HepG2 (cell line): ENCODE results near the gene RERE. TPM values are rescaled to one million over a fixed set of nuclear protein-coding genes. Genes with fewer than 3 reads are reported as not detected.

Experiments used
- ATAC-seq: fragments of 200-7000 bp; cut with Tn5 transposase; 3 replicates; pipeline ENCODE4 v1.9.1; 2020; ENCODE audit warnings: mild to moderate bottlenecking, moderate library complexity
- BruUV-seq: library from RNA; stranded (reverse); fragments of 400-500 nt; replicated peaks from 2 replicates; lab custom pipeline; 2021; lab: Mats Ljungman, UMichigan
- CTCF ChIA-PET: fragments of 300-600 bp; formaldehyde crosslinking; extraction: SDS; loops from one replicate; lab custom pipeline; 2021; ENCODE audit warnings: low total read pairs, inconsistent platforms, low intra/inter-chr PET ratio; lab: Yijun Ruan, JAX
- POLR2A ChIA-PET: fragments of 350-600 bp; sonication (Branson Sonifier 250); formaldehyde crosslinking; loops from one replicate; lab custom pipeline; 2020; ENCODE audit warnings: antibody characterized with exemption, inconsistent platforms; lab: Yijun Ruan, JAX
- DNase-seq: peaks from one replicate; pipeline ENCODE4 v3.0.0-alpha.2; 2015; ENCODE audit warnings: low spot score
- FAIRE-seq: peaks from 3 replicates; lab custom pipeline; 2011; peaks lifted over from hg19 to GRCh38; lab: Jason Lieb, UNC
- H2AFZ ChIP-seq: one replicate; pipeline ENCODE4 v1.6.1; 2011; ENCODE audit warnings: low read length, inconsistent platforms
- H3K27ac ChIP-seq: fragments of 300-600 bp; 3 replicates; pipeline ENCODE4 v1.8.0; 2011; ENCODE audit warnings: mixed run types, mild to moderate bottlenecking, mixed read lengths, low read length, inconsistent platforms; ENCODE audit not compliant: insufficient read depth; ENCODE audit errors: extremely low read length
- H3K27me3 ChIP-seq, 2 experiments: fragments of 200-600 bp in 1 of 2; 2 replicates in 1 of 2; 3 replicates in 1 of 2; pipeline versions ENCODE4 v1.6.0 to v1.8.0; 2011; ENCODE audit warnings: low read length in 2 of 2, mild to moderate bottlenecking in 2 of 2, moderate library complexity in 2 of 2, inconsistent platforms in 1 of 2; ENCODE audit not compliant: insufficient read depth in 2 of 2, control insufficient read depth in 1 of 2
- H3K36me3 ChIP-seq, 2 experiments: fragments of 200-600 bp in 1 of 2; replicated peaks in 1 of 2; 2 replicates in 1 of 2; 3 replicates in 1 of 2; pipeline versions ENCODE4 v1.5.1 to v1.8.0; 2011; ENCODE audit warnings: low read length in 2 of 2, inconsistent platforms in 1 of 2; ENCODE audit not compliant: insufficient read depth in 2 of 2, control insufficient read depth in 1 of 2
- H3K4me1 ChIP-seq: 2 replicates; pipeline ENCODE4 v1.5.1; 2012; ENCODE audit warnings: low read length, inconsistent platforms; ENCODE audit not compliant: insufficient read depth
- H3K4me2 ChIP-seq: 2 replicates; pipeline ENCODE4 v1.6.0; 2011; ENCODE audit warnings: low read depth, low read length, inconsistent platforms
- H3K4me3 ChIP-seq, 3 experiments: fragments of 200-600 bp in 1 of 3; sonication (generic), shearing (Covaris generic) in 1 of 3; replicated peaks in 1 of 3; 2 replicates each; pipeline ENCODE4 v1.5.1; 2011 to 2016; ENCODE audit warnings: low read length in 3 of 3, inconsistent platforms in 2 of 3, low read depth in 2 of 3, mild to moderate bottlenecking in 2 of 3, control low read depth in 1 of 3, mixed read lengths in 1 of 3; ENCODE audit not compliant: insufficient read depth in 1 of 3
- H3K79me2 ChIP-seq: one replicate; pipeline ENCODE4 v1.6.1; 2011; ENCODE audit warnings: low read length, inconsistent platforms; ENCODE audit not compliant: insufficient read depth
- H3K9ac ChIP-seq: 2 replicates; pipeline ENCODE4 v1.6.0; 2011; ENCODE audit warnings: mild to moderate bottlenecking, low read depth, low read length, inconsistent platforms; ENCODE audit not compliant: insufficient read depth
- H3K9me3 ChIP-seq: 2 replicates; pipeline ENCODE4 v1.5.1; 2012; ENCODE audit warnings: mild to moderate bottlenecking, low read length
- H4K20me1 ChIP-seq: 2 replicates; pipeline ENCODE4 v1.6.0; 2011; ENCODE audit warnings: inconsistent platforms, mild to moderate bottlenecking, low read length, moderate library complexity; ENCODE audit not compliant: insufficient read depth
- EHMT2 ChIP-seq: fragments of 200-600 bp; sonication (generic); IDR thresholded peaks from 2 replicates; pipeline ENCODE4 v1.7.0; 2017; ENCODE audit warnings: antibody characterized with exemption, low read depth, low read length, borderline replicate concordance
- KDM2A ChIP-seq: sonication (generic); formaldehyde crosslinking; IDR thresholded peaks from 2 replicates; pipeline ENCODE4 v1.4.0; 2020; ENCODE audit warnings: low read depth, missing genetic modification reagents, borderline replicate concordance
- RBM22 ChIP-seq: fragments of 200-400 bp; formaldehyde crosslinking; optimal IDR thresholded peaks from 2 replicates; pipeline ENCODE3; 2017; ENCODE audit warnings: mild to moderate bottlenecking, low read length, moderate library complexity
- RFX1 ChIP-seq: fragments of 450-650 bp; IDR thresholded peaks from 2 replicates; pipeline ENCODE4 v1.6.1; 2017
- RNF2 ChIP-seq: fragments of 450-650 bp; conservative IDR thresholded peaks from 2 replicates; pipeline ENCODE4 v1.6.1; 2016; ENCODE audit warnings: low read depth
- SAP130 ChIP-seq: IDR thresholded peaks from 2 replicates; pipeline ENCODE4 v1.6.1; 2016; ENCODE audit warnings: low read depth
- SNRNP70 ChIP-seq: fragments of 200-400 bp; formaldehyde crosslinking; IDR thresholded peaks from 2 replicates; pipeline ENCODE4 v1.6.1; 2017; ENCODE audit warnings: mild to moderate bottlenecking, low read depth, low read length, moderate library complexity
- ZNF792 ChIP-seq: IDR thresholded peaks from 2 replicates; pipeline ENCODE4 v1.6.1; 2016
- ZNF83 ChIP-seq: sonication (generic); formaldehyde crosslinking; IDR thresholded peaks from 2 replicates; pipeline ENCODE4 v1.4.0; 2020; ENCODE audit warnings: missing genetic modification reagents, mild to moderate bottlenecking, borderline replicate concordance
- WGBS: methylation state at CpG from one replicate; pipeline ENCODE4 v1.1.6; 2017; ENCODE audit warnings: low lambda C conversion rate; 5-methylcytosine and 5-hydroxymethylcytosine counted together
- in situ Hi-C: cut with HindIII; loops from 2 replicates; pipeline ENCODE4 v1.10.0; 2017; ENCODE audit warnings: low pct_unique_long_range_greater_than_20kb; ENCODE audit not compliant: extremely low pct_ligation_motif_present
- intact Hi-C: fragments of 100-400 bp; cut with micrococcal nuclease; formaldehyde crosslinking; loops from one replicate; pipeline ENCODE4 v1.10.0; 2022; ENCODE audit not compliant: unreplicated experiment
- polyA plus RNA-seq, 8 experiments: library from polyadenylated mRNA; depleted of rRNA in 3 of 8; stranded (reverse) in 7 of 8; unstranded in 1 of 8; fragments of >200 nt; fragmentation: Illumina TruSeq in 4 of 8; extraction: Trizol in 4 of 8; gene quantifications; 2 replicates each; pipeline versions ENCODE4 v1.2.1 to v1.2.3, GENCODE V29; 2011 to 2016; ENCODE audit warnings: low read depth in 4 of 8, missing spikeins in 1 of 8, mixed read lengths in 1 of 8; ENCODE audit not compliant: insufficient read depth in 1 of 8
- total RNA-seq, 5 experiments: library from RNA; depleted of rRNA; stranded (reverse); fragments of >200 nt; fragmentation: Illumina TruSeq; extraction: Trizol; gene quantifications; 2 replicates each; pipeline ENCODE4 v1.2.3, GENCODE V29; 2016; ENCODE audit warnings: low read depth in 1 of 5
- TF ChIP-seq, protein P1 (sequence below): sonication (generic); formaldehyde crosslinking; IDR thresholded peaks from 2 replicates; pipeline ENCODE4 v1.4.0; 2020; ENCODE audit warnings: missing genetic modification reagents, borderline replicate concordance

The RERE gene
- total and polyA plus RNA-seq, 2 of the 13 experiments (the other 11 are each of a cell fraction or from before 2014, with no cell fraction given): 18.3 to 21.9 TPM

DNA sequence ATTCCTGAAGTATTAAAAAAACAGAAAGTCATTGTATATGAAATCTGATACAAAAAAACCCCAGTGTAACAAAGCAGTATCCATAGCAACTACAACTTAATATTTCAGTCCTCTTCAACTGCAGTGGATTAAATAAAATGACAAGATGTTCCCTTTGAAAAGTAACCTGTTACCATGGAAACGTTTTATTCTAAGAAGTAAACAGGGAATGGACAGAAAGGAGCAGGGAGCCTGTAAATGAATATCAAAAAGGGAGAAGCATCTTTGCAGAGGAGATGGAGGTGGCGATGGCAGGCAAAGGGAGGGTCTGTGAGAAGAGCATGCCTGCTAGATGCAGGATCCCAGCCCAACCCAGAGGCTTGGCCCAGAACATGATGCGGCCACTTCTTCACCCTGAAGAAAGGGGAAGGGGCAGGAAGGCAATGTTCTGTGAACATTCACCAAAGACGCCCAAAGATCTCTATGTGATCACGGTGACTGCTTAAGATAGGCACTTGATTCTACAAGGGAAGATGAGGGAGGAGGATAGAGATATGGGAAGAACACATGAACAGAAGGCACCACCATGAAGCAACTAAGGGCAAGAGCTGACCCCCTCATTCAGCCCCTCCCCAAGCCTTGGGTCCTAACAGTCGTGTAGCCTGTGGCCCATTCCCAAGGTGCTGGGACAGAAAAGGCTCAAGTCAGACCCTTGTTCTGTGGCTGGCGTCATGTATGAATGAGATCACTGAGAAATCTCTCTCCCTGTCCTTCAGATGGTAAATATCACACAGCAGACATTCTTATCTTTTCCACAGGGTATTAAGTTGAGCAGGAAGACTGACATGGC, 299.6 kb downstream of the RERE start:
- ChIA-PET CTCF (no interaction called here), POLR2A (no interaction called here)
- peaks cover 11% of the 10 kb centered on the region; the same call in 1 of the 2 replicates for H4K20me1 ChIP-seq
- no peaks in the 10 kb centered on the region for H3K27me3 ChIP-seq
- intact Hi-C loops: no loop called here
- 94% methylated on average over 7 of the region's 7 CpGs for WGBS
- H3K79me2 ChIP-seq: peaks cover 33% of the 10 kb centered on the region
- ATAC-seq (no peak), FAIRE-seq (no peak), DNase-seq (no peak)
- no TSS peak for BruUV-seq
- H3K36me3 ChIP-seq: peaks cover 12 to 30% of the 10 kb centered on the region in 2 experiments; a peak in 4 of 5 replicates
- H3K9me3 ChIP-seq: no peaks in the 10 kb centered on the region
- H2AFZ ChIP-seq: no peak overlapping the region
- no peak overlapping the region for H3K27ac ChIP-seq
- in situ Hi-C loops: no loop called here
- H3K9ac ChIP-seq: no peak overlapping the region
- no peak overlapping the region for H3K4me3 ChIP-seq
- peaks cover 29% of the 10 kb centered on the region for H3K4me1 ChIP-seq
- TF ChIP-seq SAP130 (no peak), EHMT2 (no peak), RNF2 (no peak), ZNF83 (CRISPR knock-in tag) (no peak), ZNF792 (no peak), RBM22 (peak; percentile 38), KDM2A (CRISPR knock-in tag) (no peak), RFX1 (peak; percentile 33; the same call in 1 of the 2 replicates), SNRNP70 (no peak)
- TF ChIP-seq, protein P1, sequence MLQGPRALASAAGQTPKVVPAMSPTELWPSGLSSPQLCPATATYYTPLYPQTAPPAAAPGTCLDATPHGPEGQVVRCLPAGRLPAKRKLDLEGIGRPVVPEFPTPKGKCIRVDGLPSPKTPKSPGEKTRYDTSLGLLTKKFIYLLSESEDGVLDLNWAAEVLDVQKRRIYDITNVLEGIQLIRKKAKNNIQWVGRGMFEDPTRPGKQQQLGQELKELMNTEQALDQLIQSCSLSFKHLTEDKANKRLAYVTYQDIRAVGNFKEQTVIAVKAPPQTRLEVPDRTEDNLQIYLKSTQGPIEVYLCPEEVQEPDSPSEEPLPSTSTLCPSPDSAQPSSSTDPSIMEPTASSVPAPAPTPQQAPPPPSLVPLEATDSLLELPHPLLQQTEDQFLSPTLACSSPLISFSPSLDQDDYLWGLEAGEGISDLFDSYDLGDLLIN (CRISPR knock-in tag): no peak
- no peak overlapping the region for H3K4me2 ChIP-seq
